ENCODE measurements around the gene CDX2. TPM values are rescaled to one million over a fixed set of nuclear protein-coding genes. Genes with fewer than 3 reads are reported as not detected.

The CDX2 gene
- total RNA-seq, 4 donors from 2014 or later, result not detected

GRCh38 chr13:27971776-27972477 is 2.8 kb upstream of the CDX2 start:
- WGBS, 2 donors, result 46 to 64% methylated on average over 5 to 6 of the region's 7 CpGs
- intact Hi-C loops (cut with DNase I), result no loop called here

GRCh38 chr13:27971236-27971645 is 2.1 kb upstream of the CDX2 start:
- Histone ChIP-seq H3K27ac (no peak overlapping the region), H3K27me3 (peaks cover 15% of the 10 kb centered on the region), H3K4me1 (peaks cover 0 to 18% of the 10 kb centered on the region in 2 donors), H3K36me3 (no peaks in the 10 kb centered on the region), H3K9me3 (no peaks in the 10 kb centered on the region), H3K4me3 (replicated peaks in 1 of 3) (no peak overlapping the region)
- TF ChIP-seq CTCF (IDR thresholded peaks at IDR 0.05), result no peak
- TF ChIP-seq POLR2A (IDR thresholded peaks at IDR 0.05), result no peak
- no peak for DNase-seq
- WGBS, 2 donors, result 28 to 33% methylated on average over 11 to 13 of the region's 13 CpGs
- intact Hi-C loops (cut with DNase I), result no loop called here

More at GRCh38 chr13:27971776-27972477, 2.8 kb upstream of the CDX2 start:
- Histone ChIP-seq H3K27ac (no peak overlapping the region), H3K36me3 (no peaks in the 10 kb centered on the region), H3K4me1 (peaks cover 0 to 12% of the 10 kb centered on the region in 2 donors), H3K27me3 (peaks cover 12% of the 10 kb centered on the region), H3K9me3 (no peaks in the 10 kb centered on the region), H3K4me3 (replicated peaks in 1 of 3) (no peak overlapping the region)
- no peak for DNase-seq
- TF ChIP-seq POLR2A (IDR thresholded peaks at IDR 0.05), result no peak

- Histone ChIP-seq H3K27me3 (peaks cover 15% of the 10 kb centered on the region), H3K4me1 (peaks cover 0 to 21% of the 10 kb centered on the region in 2 donors), H3K4me3 (replicated peaks in 1 of 3) (no peak overlapping the region), H3K36me3 (no peaks in the 10 kb centered on the region), H3K27ac (no peak overlapping the region), H3K9me3 (no peaks in the 10 kb centered on the region)
- TF ChIP-seq POLR2A (IDR thresholded peaks at IDR 0.05), result no peak
- no peak for TF ChIP-seq CTCF (IDR thresholded peaks at IDR 0.05)
- no peak for DNase-seq
- intact Hi-C loops (cut with DNase I), result no loop called here
- 5 to 11% methylated on average over 19 to 29 of the region's 53 CpGs for WGBS, 2 donors
These were observed 1.5 kb upstream of the CDX2 start for GRCh38 chr13:27970382-27971235.

GRCh38 chr13:27969866-27970229 is 733 bp upstream of the CDX2 start:
- Histone ChIP-seq H3K9me3 (no peaks in the 10 kb centered on the region), H3K27ac (no peak overlapping the region), H3K4me3 (replicated peaks in 1 of 3) (no peak overlapping the region), H3K36me3 (no peaks in the 10 kb centered on the region), H3K4me1 (peaks cover 0 to 21% of the 10 kb centered on the region in 2 donors), H3K27me3 (peaks cover 19% of the 10 kb centered on the region)
- WGBS, 2 donors, result 12 to 16% methylated on average over 7 of the region's 7 CpGs
- TF ChIP-seq POLR2A (IDR thresholded peaks at IDR 0.05), result no peak
- TF ChIP-seq CTCF (IDR thresholded peaks at IDR 0.05), result no peak
- intact Hi-C loops (cut with DNase I), result no loop called here
- DNase-seq, result no peak

GRCh38 chr13:27968316-27969081 is 616 bp downstream of the CDX2 start:
- Histone ChIP-seq H3K36me3 (no peaks in the 10 kb centered on the region), H3K27me3 (peaks cover 22% of the 10 kb centered on the region), H3K4me3 (replicated peaks in 1 of 3) (no peak overlapping the region), H3K4me1 (peaks cover 0 to 21% of the 10 kb centered on the region in 2 donors), H3K27ac (no peak overlapping the region), H3K9me3 (no peaks in the 10 kb centered on the region)
- TF ChIP-seq CTCF (IDR thresholded peaks at IDR 0.05), result no peak
- TF ChIP-seq POLR2A (IDR thresholded peaks at IDR 0.05), result no peak
- DNase-seq, result no peak
- intact Hi-C loops (cut with DNase I), result no loop called here
- WGBS, 2 donors, result 2 to 3% methylated on average over 6 to 22 of the region's 86 CpGs

Data from thyroid gland (tissue), 4 donors.